ENCODE data around the gene ADGRL3.

DNA sequence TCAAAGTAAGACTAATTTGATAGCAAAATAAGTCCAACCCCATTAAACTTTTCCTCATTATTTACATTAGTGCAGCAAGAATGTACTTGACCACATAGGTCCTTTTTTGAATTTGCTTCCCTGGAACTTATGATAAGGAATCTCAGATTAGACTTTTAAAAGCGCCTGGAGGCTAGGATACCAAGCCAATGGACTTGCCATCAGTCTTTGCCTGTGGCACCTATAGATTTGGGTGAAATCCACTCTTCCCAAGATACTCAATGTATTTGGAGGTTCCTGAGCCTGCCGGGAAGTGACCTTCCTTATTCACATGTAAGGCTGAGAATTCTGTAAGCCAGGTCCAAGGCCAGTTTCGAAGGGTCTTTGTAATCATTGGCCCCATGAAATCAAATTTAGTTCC, 553.6 kb downstream of the ADGRL3 start:
- TF ChIP-seq, protein P1, sequence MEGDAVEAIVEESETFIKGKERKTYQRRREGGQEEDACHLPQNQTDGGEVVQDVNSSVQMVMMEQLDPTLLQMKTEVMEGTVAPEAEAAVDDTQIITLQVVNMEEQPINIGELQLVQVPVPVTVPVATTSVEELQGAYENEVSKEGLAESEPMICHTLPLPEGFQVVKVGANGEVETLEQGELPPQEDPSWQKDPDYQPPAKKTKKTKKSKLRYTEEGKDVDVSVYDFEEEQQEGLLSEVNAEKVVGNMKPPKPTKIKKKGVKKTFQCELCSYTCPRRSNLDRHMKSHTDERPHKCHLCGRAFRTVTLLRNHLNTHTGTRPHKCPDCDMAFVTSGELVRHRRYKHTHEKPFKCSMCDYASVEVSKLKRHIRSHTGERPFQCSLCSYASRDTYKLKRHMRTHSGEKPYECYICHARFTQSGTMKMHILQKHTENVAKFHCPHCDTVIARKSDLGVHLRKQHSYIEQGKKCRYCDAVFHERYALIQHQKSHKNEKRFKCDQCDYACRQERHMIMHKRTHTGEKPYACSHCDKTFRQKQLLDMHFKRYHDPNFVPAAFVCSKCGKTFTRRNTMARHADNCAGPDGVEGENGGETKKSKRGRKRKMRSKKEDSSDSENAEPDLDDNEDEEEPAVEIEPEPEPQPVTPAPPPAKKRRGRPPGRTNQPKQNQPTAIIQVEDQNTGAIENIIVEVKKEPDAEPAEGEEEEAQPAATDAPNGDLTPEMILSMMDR (IDR thresholded peaks at IDR 0.05) = no peak
- TF ChIP-seq EZH2phosphoT487 (IDR thresholded peaks at IDR 0.05) (no peak), EZH2 (IDR thresholded peaks at IDR 0.05) (no peak)

All from neural progenitor cell (in vitro differentiated cells).